H1 (cell line): ENCODE measurements around the gene ABHD15. TPM values are rescaled to one million over a fixed set of nuclear protein-coding genes. Genes with fewer than 3 reads are reported as not detected.

Experiments used
- ATF2 ChIP-seq: IDR thresholded peaks from 2 replicates; pipeline ENCODE4 v1.6.1; 2012; ENCODE audit warnings: low read length, inconsistent platforms
- CTCF ChIP-seq, 3 experiments: IDR thresholded peaks; 1 replicate in 2 of 3; 2 replicates in 1 of 3; pipeline versions ENCODE4 v1.5.1 to v1.6.1; 2011; ENCODE audit warnings: low read length in 3 of 3, mild to moderate bottlenecking in 3 of 3, inconsistent platforms in 2 of 3, low read depth in 1 of 3, moderate library complexity in 1 of 3; ENCODE audit not compliant: insufficient read depth in 1 of 3; ENCODE audit errors: control extremely low read depth in 1 of 3
- EP300 ChIP-seq, 2 experiments: IDR thresholded peaks; 1 replicate in 1 of 2; 2 replicates in 1 of 2; pipeline ENCODE4 v1.6.1; 2011 to 2012; ENCODE audit warnings: low read depth in 2 of 2, low read length in 2 of 2, mild to moderate bottlenecking in 2 of 2, borderline replicate concordance in 1 of 2, inconsistent platforms in 1 of 2, moderate library complexity in 1 of 2
- EZH2 ChIP-seq: fragments of 200-600 bp; sonication (generic); IDR thresholded peaks from 2 replicates; pipeline ENCODE4 v1.7.1; 2012; ENCODE audit warnings: low read depth, mild to moderate bottlenecking, moderate library complexity, low read length, inconsistent platforms; ENCODE audit not compliant: severe bottlenecking
- GABPA ChIP-seq: IDR thresholded peaks from 2 replicates; pipeline ENCODE4 v1.6.1; 2011; ENCODE audit warnings: mild to moderate bottlenecking, low read length, moderate library complexity, borderline replicate concordance; ENCODE audit not compliant: insufficient read depth
- GTF2F1 ChIP-seq: IDR thresholded peaks from 2 replicates; pipeline ENCODE4 v1.6.1; 2012; ENCODE audit warnings: low read depth, low read length, improper control_type of control experiment, borderline replicate concordance
- KDM1A ChIP-seq: fragments of 200-600, 300-600 bp; sonication (generic); IDR thresholded peaks from 2 replicates; pipeline ENCODE4 v1.7.1; 2016; ENCODE audit warnings: mild to moderate bottlenecking, low read length, borderline replicate concordance
- KDM4A ChIP-seq: IDR thresholded peaks from one replicate; pipeline ENCODE4 v1.7.1; 2012; ENCODE audit warnings: low read depth, mild to moderate bottlenecking, moderate library complexity, low read length, inconsistent platforms; ENCODE audit not compliant: severe bottlenecking
- NRF1 ChIP-seq: IDR thresholded peaks from 2 replicates; pipeline ENCODE4 v1.6.1; 2011; ENCODE audit warnings: mild to moderate bottlenecking, low read depth, low read length, improper control_type of control experiment
- PHF8 ChIP-seq: fragments of 200-600 bp; sonication (generic); conservative IDR thresholded peaks from 2 replicates; pipeline ENCODE4 v1.7.1; 2012; ENCODE audit warnings: low read depth, mild to moderate bottlenecking, inconsistent platforms, low read length, moderate library complexity
- RNF2 ChIP-seq: fragments of 200-900, 300-1000 bp; sonication (generic); IDR thresholded peaks from 2 replicates; pipeline ENCODE4 v1.7.1; 2016; ENCODE audit warnings: borderline replicate concordance, low read depth, mild to moderate bottlenecking, antibody characterized with exemption, low read length; ENCODE audit not compliant: poor library complexity, severe bottlenecking; ENCODE audit errors: missing control alignments
- SP2 ChIP-seq: IDR thresholded peaks from 2 replicates; pipeline ENCODE4 v1.6.1; 2012; ENCODE audit warnings: mild to moderate bottlenecking, low read length, inconsistent platforms
- SRF ChIP-seq: IDR thresholded peaks from 2 replicates; pipeline ENCODE4 v1.6.1; 2011; ENCODE audit warnings: mild to moderate bottlenecking, low read depth, low read length, moderate library complexity
- TAF7 ChIP-seq: optimal IDR thresholded peaks from 2 replicates; pipeline ENCODE3; 2011; ENCODE audit warnings: low read depth, mild to moderate bottlenecking, inconsistent platforms, low read length, moderate library complexity, borderline replicate concordance
- TEAD4 ChIP-seq: IDR thresholded peaks from 2 replicates; pipeline ENCODE4 v1.6.1; 2012; ENCODE audit warnings: low read depth, low read length, inconsistent platforms, mixed read lengths
- USF2 ChIP-seq: IDR thresholded peaks from 2 replicates; pipeline ENCODE4 v1.6.1; 2011; ENCODE audit warnings: low read length, improper control_type of control experiment
- polyA plus RNA-seq, 7 experiments: library from polyadenylated mRNA; depleted of rRNA in 3 of 7; stranded (reverse) in 5 of 7; unstranded in 2 of 7; fragments of >200 nt in 5 of 7; fragments of 200-250 nt in 2 of 7; gene quantifications; 1 replicate in 5 of 7; 2 replicates in 1 of 7; 4 replicates in 1 of 7; pipeline versions ENCODE4 v1.2.1 to v1.2.3, GENCODE V29; 2011 to 2013; ENCODE audit warnings: missing spikeins in 2 of 7, mixed read lengths in 2 of 7
- total RNA-seq: library from RNA; stranded (reverse); fragmentation: NEBNext Ultra II Directional; extraction: Animal tissue kit (Norgen Biotek cat#: 25700); gene quantifications from 2 replicates; pipeline ENCODE4 v1.2.1, GENCODE V29; 2021

The ABHD15 gene
- total and polyA plus RNA-seq, 2 of the 8 experiments (the other 6 are each of a cell fraction or from before 2014, with no cell fraction given), result 0.88 to 1.7 TPM

GRCh38 chr17:29589524-29590410 is 22.9 kb upstream of the ABHD15 start, which contains the start of gene GIT1 (continued):
- TF ChIP-seq ATF2 (no peak), USF2 (no peak), GTF2F1 (no peak), PHF8 (no peak), NRF1 (peak; percentile 40), EZH2 (peak; percentile 45), EP300 (IDR thresholded peaks at IDR 0.05; ENCODE audit: borderline replicate concordance in 1 of 2, low read depth in 2 of 2, low read length in 2 of 2) (peak in 1 of 2 experiments; percentile 25; a peak in 1 of 3 replicates), KDM4A (peak; percentile 27), TEAD4 (no peak), CTCF (IDR thresholded peaks at IDR 0.05; ENCODE audit: control extremely low read depth in 1 of 3, insufficient read depth in 1 of 3, low read depth in 1 of 3, low read length in 3 of 3) (peak in 1 of 3 experiments; percentile 13; a peak in 1 of 4 replicates), SRF (no peak), RNF2 (no peak), SP2 (no peak), GABPA (no peak), TAF7 (no peak), KDM1A (no peak)
